ENCODE data around the gene SIAH3. TPM values are rescaled to one million over a fixed set of nuclear protein-coding genes. Genes with fewer than 3 reads are reported as not detected.

The SIAH3 gene
- total RNA-seq, 2 experiments from 2014 or later = not detected

GRCh38 chr13:45852494-45852893, 941 bp upstream of the SIAH3 start:
- POLR2A ChIA-PET = no interaction called here

GRCh38 chr13:45851956-45852355, 403 bp upstream of the SIAH3 start:
- Histone ChIP-seq H2AFZ (ENCODE audit: low read length) (no peak overlapping the region), H3K4me1 (ENCODE audit: insufficient read depth, low read length, poor library complexity, severe bottlenecking) (no peaks in the 10 kb centered on the region), H3K4me2 (ENCODE audit: low read length) (no peak overlapping the region), H3K9me3 (ENCODE audit: low read length) (0 out of 2 replicates have a peak, but pooled peaks cover 7% of the 10 kb centered on the region), H3K9me2 (ENCODE audit: insufficient read depth, low read length) (no peaks in the 10 kb centered on the region), H3K36me3 (ENCODE audit: insufficient read depth, low read length) (no peaks in the 10 kb centered on the region), H4K20me1 (ENCODE audit: insufficient read depth, low read length) (no peaks in the 10 kb centered on the region), H3K79me2 (ENCODE audit: insufficient read depth, low read depth, low read length) (no peaks in the 10 kb centered on the region), H3K4me3 (ENCODE audit: low read depth, low read length, poor library complexity, severe bottlenecking) (no peak overlapping the region), H3K27ac (ENCODE audit: low read depth, low read length, poor library complexity, severe bottlenecking) (no peak overlapping the region)
- BruUV-seq (replicated peaks) = no TSS peak
- no peak for DNase-seq (ENCODE audit: low spot score)
- intact Hi-C loops (cut with micrococcal nuclease; ENCODE audit: unreplicated experiment) = no loop called here
- ChIA-PET CTCF (ENCODE audit: unreplicated experiment) (no interaction called here), POLR2A (no interaction called here)
- no peak for TF ChIP-seq EZH2phosphoT487 (IDR thresholded peaks at IDR 0.05; ENCODE audit: borderline replicate concordance, low read depth, low read length)
- no peak for TF ChIP-seq CTCF (conservative IDR thresholded peaks at IDR 0.05; ENCODE audit: low read length)

More at GRCh38 chr13:45852494-45852893, 941 bp upstream of the SIAH3 start:
- Histone ChIP-seq H2AFZ (ENCODE audit: low read length) (no peak overlapping the region), H3K9me3 (ENCODE audit: low read length) (0 out of 2 replicates have a peak, but pooled peaks cover 7% of the 10 kb centered on the region), H3K36me3 (ENCODE audit: insufficient read depth, low read length) (no peaks in the 10 kb centered on the region), H3K4me1 (ENCODE audit: insufficient read depth, low read length, poor library complexity, severe bottlenecking) (no peaks in the 10 kb centered on the region), H3K9me2 (ENCODE audit: insufficient read depth, low read length) (no peaks in the 10 kb centered on the region), H3K4me2 (ENCODE audit: low read length) (no peak overlapping the region), H3K4me3 (ENCODE audit: low read depth, low read length, poor library complexity, severe bottlenecking) (no peak overlapping the region), H3K27ac (ENCODE audit: low read depth, low read length, poor library complexity, severe bottlenecking) (no peak overlapping the region), H4K20me1 (ENCODE audit: insufficient read depth, low read length) (no peaks in the 10 kb centered on the region), H3K79me2 (ENCODE audit: insufficient read depth, low read depth, low read length) (no peaks in the 10 kb centered on the region)
- intact Hi-C loops (cut with micrococcal nuclease; ENCODE audit: unreplicated experiment) = no loop called here
- TF ChIP-seq EZH2phosphoT487 (IDR thresholded peaks at IDR 0.05; ENCODE audit: borderline replicate concordance, low read depth, low read length) (no peak), CTCF (conservative IDR thresholded peaks at IDR 0.05; ENCODE audit: low read length) (no peak)
- no TSS peak for BruUV-seq (replicated peaks)
- CTCF ChIA-PET (ENCODE audit: unreplicated experiment) = no interaction called here
- DNase-seq (ENCODE audit: low spot score) = no peak

- ChIA-PET CTCF (ENCODE audit: unreplicated experiment) (no interaction called here), POLR2A (interaction anchor here (0.7 to 0.9 kb wide), 2 partner anchors 54 to 56 kb away, joined by 3 read pairs; no protein-coding TSS in a partner anchor)
- BruUV-seq (replicated peaks) = no TSS peak
- TF ChIP-seq EZH2phosphoT487 (IDR thresholded peaks at IDR 0.05; ENCODE audit: borderline replicate concordance, low read depth, low read length) (no peak), CTCF (conservative IDR thresholded peaks at IDR 0.05; ENCODE audit: low read length) (no peak)
- no peaks in the 10 kb centered on the region for H3K36me3 ChIP-seq (ENCODE audit: insufficient read depth, low read length)
- H3K4me3 ChIP-seq (ENCODE audit: low read depth, low read length, poor library complexity, severe bottlenecking) = no peak overlapping the region
- H3K9me2 ChIP-seq (ENCODE audit: insufficient read depth, low read length) = no peaks in the 10 kb centered on the region
- no peak overlapping the region for H3K27ac ChIP-seq (ENCODE audit: low read depth, low read length, poor library complexity, severe bottlenecking)
- no peak overlapping the region for H3K4me2 ChIP-seq (ENCODE audit: low read length)
- H2AFZ ChIP-seq (ENCODE audit: low read length) = no peak overlapping the region
- 0 out of 2 replicates have a peak, but pooled peaks cover 7% of the 10 kb centered on the region for H3K9me3 ChIP-seq (ENCODE audit: low read length)
- DNase-seq (ENCODE audit: low spot score) = no peak
- H3K4me1 ChIP-seq (ENCODE audit: insufficient read depth, low read length, poor library complexity, severe bottlenecking) = no peaks in the 10 kb centered on the region
- intact Hi-C loops (cut with micrococcal nuclease; ENCODE audit: unreplicated experiment) = no loop called here
- H3K79me2 ChIP-seq (ENCODE audit: insufficient read depth, low read depth, low read length) = no peaks in the 10 kb centered on the region
- H4K20me1 ChIP-seq (ENCODE audit: insufficient read depth, low read length) = no peaks in the 10 kb centered on the region
These were observed 1.4 kb downstream of the SIAH3 start for GRCh38 chr13:45850027-45850613.
